H9 (cell line): ENCODE measurements around the gene TLR8. TPM values are rescaled to one million over a fixed set of nuclear protein-coding genes. Genes with fewer than 3 reads are reported as not detected.

ENCODE experiments used
- DNase-seq: peaks from one replicate; pipeline ENCODE4 v3.0.0-alpha.2; 2017
- H2AFZ ChIP-seq: one replicate; pipeline ENCODE4 v1.6.1; 2013; ENCODE audit warnings: mild to moderate bottlenecking, low read length, control low read depth, moderate library complexity
- H2AK5ac ChIP-seq: 2 replicates; pipeline ENCODE4 v1.6.1; 2013; ENCODE audit warnings: low read length, control low read depth, mixed read lengths; ENCODE audit not compliant: insufficient read length
- H2BK120ac ChIP-seq: one replicate; pipeline ENCODE4 v1.6.1; 2013; ENCODE audit warnings: low read depth, mild to moderate bottlenecking, low read length, control low read depth, inconsistent platforms; ENCODE audit not compliant: poor library complexity, severe bottlenecking
- H2BK12ac ChIP-seq: 2 replicates; pipeline ENCODE4 v1.6.1; 2013; ENCODE audit warnings: low read length, control low read depth, mixed read lengths, low read depth; ENCODE audit not compliant: insufficient read length
- H2BK15ac ChIP-seq: 2 replicates; pipeline ENCODE4 v1.6.1; 2013; ENCODE audit warnings: low read depth, low read length, control low read depth
- H2BK20ac ChIP-seq: one replicate; pipeline ENCODE4 v1.6.1; 2013; ENCODE audit warnings: low read depth, mild to moderate bottlenecking, low read length, control low read depth, inconsistent platforms; ENCODE audit not compliant: poor library complexity, severe bottlenecking
- H2BK5ac ChIP-seq: 2 replicates; pipeline ENCODE4 v1.6.1; 2013; ENCODE audit warnings: low read length, control low read depth, mixed read lengths; ENCODE audit not compliant: insufficient read length
- H3K14ac ChIP-seq: 2 replicates; pipeline ENCODE4 v1.6.1; 2013; ENCODE audit warnings: low read length, control low read depth; ENCODE audit not compliant: insufficient read depth
- H3K18ac ChIP-seq: 2 replicates; pipeline ENCODE4 v1.6.1; 2013; ENCODE audit warnings: low read depth, mild to moderate bottlenecking, mixed read lengths, low read length, control low read depth; ENCODE audit not compliant: insufficient read length
- H3K23ac ChIP-seq: 2 replicates; pipeline ENCODE4 v1.6.1; 2013; ENCODE audit warnings: low read length, control low read depth, mixed read lengths, low read depth; ENCODE audit not compliant: insufficient read length
- H3K23me2 ChIP-seq: 2 replicates; pipeline ENCODE4 v1.6.1; 2013; ENCODE audit warnings: low read depth, mild to moderate bottlenecking, mixed read lengths, low read length, control low read depth; ENCODE audit not compliant: insufficient read length, poor library complexity, severe bottlenecking
- H3K27ac ChIP-seq: 2 replicates; pipeline ENCODE4 v1.5.1; 2013; ENCODE audit warnings: low read length, control low read depth, mixed read lengths, low read depth; ENCODE audit not compliant: insufficient read length
- H3K27me3 ChIP-seq: 2 replicates; pipeline ENCODE4 v1.6.1; 2013; ENCODE audit warnings: low read length, control low read depth, inconsistent platforms; ENCODE audit not compliant: insufficient read depth
- H3K4ac ChIP-seq: 2 replicates; pipeline ENCODE4 v1.6.1; 2013; ENCODE audit warnings: low read depth, mild to moderate bottlenecking, control low read depth, inconsistent platforms, low read length, moderate library complexity
- H3K4me1 ChIP-seq: 2 replicates; pipeline ENCODE4 v1.6.1; 2013; ENCODE audit warnings: low read length, control low read depth, inconsistent platforms; ENCODE audit not compliant: insufficient read depth
- H3K4me2 ChIP-seq: 2 replicates; pipeline ENCODE4 v1.6.1; 2013; ENCODE audit warnings: low read length, control low read depth, mixed read lengths; ENCODE audit not compliant: insufficient read length, insufficient read depth
- H3K56ac ChIP-seq: 2 replicates; pipeline ENCODE4 v1.6.1; 2013; ENCODE audit warnings: low read depth, mild to moderate bottlenecking, mixed read lengths, low read length, control low read depth; ENCODE audit not compliant: insufficient read length
- H3K79me1 ChIP-seq: 2 replicates; pipeline ENCODE4 v1.6.1; 2013; ENCODE audit warnings: low read depth, mild to moderate bottlenecking, moderate library complexity, low read length, control low read depth, inconsistent platforms; ENCODE audit not compliant: insufficient read depth, poor library complexity, severe bottlenecking
- H3K79me2 ChIP-seq: 2 replicates; pipeline ENCODE4 v1.6.1; 2013; ENCODE audit warnings: low read length, control low read depth, inconsistent platforms; ENCODE audit not compliant: insufficient read depth
- H3K9ac ChIP-seq: 2 replicates; pipeline ENCODE4 v1.6.1; 2013; ENCODE audit warnings: low read length, control low read depth, mixed read lengths; ENCODE audit not compliant: insufficient read length; ENCODE audit errors: extremely low read depth
- H3K9me3 ChIP-seq: one replicate; pipeline ENCODE4 v1.6.1; 2013; ENCODE audit warnings: low read depth, low read length, inconsistent platforms; ENCODE audit not compliant: control insufficient read depth
- H3T11ph ChIP-seq: one replicate; pipeline ENCODE4 v1.6.1; 2013; ENCODE audit warnings: mild to moderate bottlenecking, low read length, control low read depth, inconsistent platforms
- H4K20me1 ChIP-seq: one replicate; pipeline ENCODE4 v1.6.1; 2013; ENCODE audit not compliant: control insufficient read depth, insufficient read length, insufficient read depth
- H4K5ac ChIP-seq: 2 replicates; pipeline ENCODE4 v1.6.1; 2013; ENCODE audit warnings: low read depth, mild to moderate bottlenecking, mixed read lengths, low read length, control low read depth; ENCODE audit not compliant: insufficient read length
- H4K8ac ChIP-seq: replicated peaks from 2 replicates; pipeline ENCODE4 v1.6.1; 2013; ENCODE audit warnings: low read length, control low read depth, mixed read lengths, low read depth; ENCODE audit not compliant: insufficient read length
- H4K91ac ChIP-seq: 2 replicates; pipeline ENCODE4 v1.6.1; 2013; ENCODE audit warnings: low read depth, mild to moderate bottlenecking, moderate library complexity, mixed read lengths, low read length, control low read depth; ENCODE audit not compliant: insufficient read length
- H3K27ac Mint-ChIP-seq, 3 experiments: 2 replicates in 2 of 3; 3 replicates in 1 of 3; pipeline ENCODE4 v1.8.0; 2020 to 2021; ENCODE audit warnings: mixed read lengths in 3 of 3, mild to moderate bottlenecking in 1 of 3, moderate library complexity in 1 of 3
- H3K27me3 Mint-ChIP-seq: 2 replicates; pipeline ENCODE4 v1.8.0; 2021; ENCODE audit warnings: low read depth, mild to moderate bottlenecking, moderate library complexity, mixed read lengths
- H3K36me3 Mint-ChIP-seq, 3 experiments: 2 replicates in 2 of 3; 3 replicates in 1 of 3; pipeline ENCODE4 v1.8.0; 2020 to 2021; ENCODE audit warnings: low read depth in 3 of 3, mixed read lengths in 3 of 3; ENCODE audit not compliant: insufficient read depth in 1 of 3
- H3K4me1 Mint-ChIP-seq, 2 experiments: 2 replicates each; pipeline ENCODE4 v1.8.0; 2020; ENCODE audit warnings: mixed read lengths in 2 of 2
- H3K4me3 Mint-ChIP-seq, 2 experiments: 2 replicates in 1 of 2; 3 replicates in 1 of 2; pipeline ENCODE4 v1.8.0; 2020 to 2021; ENCODE audit warnings: mild to moderate bottlenecking in 2 of 2, mixed read lengths in 2 of 2, moderate library complexity in 1 of 2
- H3K9me3 Mint-ChIP-seq, 2 experiments: 2 replicates in 1 of 2; 3 replicates in 1 of 2; pipeline ENCODE4 v1.8.0; 2020; ENCODE audit warnings: mild to moderate bottlenecking in 2 of 2, mixed read lengths in 2 of 2, moderate library complexity in 1 of 2
- WGBS: extraction: QIAGEN DNeasy Blood & Tissue Kit; methylation state at CpG from one replicate; pipeline ENCODE4 v1.1.7; 2013; ENCODE audit warnings: missing lambda C conversion rate, low lambda C conversion rate, mixed read lengths; ENCODE audit not compliant: insufficient read length; ENCODE audit errors: extremely low coverage; 5-methylcytosine and 5-hydroxymethylcytosine counted together
- total RNA-seq: library from RNA; stranded (reverse); gene quantifications from 2 replicates; pipeline ENCODE4 v1.2.1, GENCODE V29; 2021
- TF ChIP-seq, protein P1 (sequence below): fragments of 200-600 bp; sonication (generic); conservative IDR thresholded peaks from 3 replicates; pipeline ENCODE4 v1.8.0; 2021; ENCODE audit warnings: antibody characterized with exemption, mild to moderate bottlenecking

Gene TLR8
- total RNA-seq, 1 experiment from 2014 or later: not detected

DNA sequence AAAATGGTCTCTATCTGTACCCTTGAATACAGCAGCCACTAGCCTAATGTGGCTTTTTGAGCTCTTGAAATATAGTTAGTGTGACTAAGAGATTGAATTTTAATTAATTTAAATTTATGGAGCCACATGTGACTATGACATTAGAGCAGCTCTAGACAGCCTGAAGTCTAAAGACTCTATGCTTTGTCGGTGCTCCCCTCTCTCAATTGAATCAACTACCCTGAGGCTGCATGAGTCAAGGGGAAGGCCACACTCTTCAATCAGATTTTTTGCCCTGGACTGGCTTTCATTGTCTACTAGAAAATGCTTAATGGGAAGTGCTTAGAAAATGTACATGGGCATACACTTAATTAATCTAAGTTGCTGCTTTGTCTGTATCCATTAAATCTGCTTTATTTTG lies 27.9 kb upstream of the TLR8 start:
- Histone ChIP-seq H3K23me2 (no peaks in the 10 kb centered on the region), H3K18ac (no peak overlapping the region), H3K4me1 (no peaks in the 10 kb centered on the region), H3K14ac (no peak overlapping the region), H2AK5ac (no peak overlapping the region), H3K9ac (no peak overlapping the region), H3K56ac (no peak overlapping the region), H3T11ph (no peak overlapping the region), H2BK120ac (no peak overlapping the region), H4K20me1 (no peaks in the 10 kb centered on the region), H2BK20ac (no peak overlapping the region), H3K4me2 (no peak overlapping the region), H3K4ac (no peak overlapping the region), H4K5ac (no peak overlapping the region), H3K9me3 (no peaks in the 10 kb centered on the region), H2BK5ac (no peak overlapping the region), H3K79me1 (no peaks in the 10 kb centered on the region), H4K8ac (no peak overlapping the region), H2BK12ac (no peak overlapping the region), H3K27me3 (no peaks in the 10 kb centered on the region; the same call in 1 of the 2 replicates), H3K79me2 (no peaks in the 10 kb centered on the region), H3K27ac (no peak overlapping the region), H2BK15ac (no peak overlapping the region), H2AFZ (no peak overlapping the region), H4K91ac (no peak overlapping the region), H3K23ac (no peak overlapping the region)
- Mint-ChIP-seq H3K36me3 (no peaks in the 10 kb centered on the region; a peak in 1 of 7 replicates), H3K27ac (no peak overlapping the region), H3K4me3 (no peak overlapping the region), H3K4me1 (no peaks in the 10 kb centered on the region), H3K27me3 (no peaks in the 10 kb centered on the region), H3K9me3 (peaks cover 51 to 55% of the 10 kb centered on the region in 2 experiments)
- no peak for DNase-seq
- WGBS: no CpG with 5 or more reads among the region's 1 CpG
- TF ChIP-seq, protein P1, sequence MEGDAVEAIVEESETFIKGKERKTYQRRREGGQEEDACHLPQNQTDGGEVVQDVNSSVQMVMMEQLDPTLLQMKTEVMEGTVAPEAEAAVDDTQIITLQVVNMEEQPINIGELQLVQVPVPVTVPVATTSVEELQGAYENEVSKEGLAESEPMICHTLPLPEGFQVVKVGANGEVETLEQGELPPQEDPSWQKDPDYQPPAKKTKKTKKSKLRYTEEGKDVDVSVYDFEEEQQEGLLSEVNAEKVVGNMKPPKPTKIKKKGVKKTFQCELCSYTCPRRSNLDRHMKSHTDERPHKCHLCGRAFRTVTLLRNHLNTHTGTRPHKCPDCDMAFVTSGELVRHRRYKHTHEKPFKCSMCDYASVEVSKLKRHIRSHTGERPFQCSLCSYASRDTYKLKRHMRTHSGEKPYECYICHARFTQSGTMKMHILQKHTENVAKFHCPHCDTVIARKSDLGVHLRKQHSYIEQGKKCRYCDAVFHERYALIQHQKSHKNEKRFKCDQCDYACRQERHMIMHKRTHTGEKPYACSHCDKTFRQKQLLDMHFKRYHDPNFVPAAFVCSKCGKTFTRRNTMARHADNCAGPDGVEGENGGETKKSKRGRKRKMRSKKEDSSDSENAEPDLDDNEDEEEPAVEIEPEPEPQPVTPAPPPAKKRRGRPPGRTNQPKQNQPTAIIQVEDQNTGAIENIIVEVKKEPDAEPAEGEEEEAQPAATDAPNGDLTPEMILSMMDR: no peak
